Measurements from ENCODE around the gene PFKP.

GRCh38 chr10:3104251-3104918 is 37.0 kb downstream of the PFKP start:
- TF ChIP-seq CTCF (IDR thresholded peaks at IDR 0.05; ENCODE audit: low read depth, low read length) (no peak), EZH2phosphoT487 (IDR thresholded peaks at IDR 0.05; ENCODE audit: low read depth) (no peak)

All from OCI-LY3 (cell line).